HEK293 (cell line): ENCODE data around the gene GSN.

Source experiments
- CTCF ChIA-PET: fragments of 350-600 bp; formaldehyde crosslinking; extraction: SDS; loops from one replicate; lab custom pipeline; 2021; ENCODE audit warnings: antibody characterized with exemption; lab: Yijun Ruan, JAX
- POLR2A ChIA-PET: fragments of 300-600 bp; formaldehyde crosslinking; extraction: SDS; loops from one replicate; lab custom pipeline; 2020; ENCODE audit warnings: antibody characterized with exemption, inconsistent platforms; lab: Yijun Ruan, JAX
- H3K27ac ChIP-seq: fragments of 200-500 bp; sonication (Bioruptor generic); 2 replicates; pipeline ENCODE4 v1.5.1; 2014; ENCODE audit warnings: low read depth, low read length, control low read depth, inconsistent platforms; ENCODE audit errors: extremely low read depth
- H3K36me3 ChIP-seq, 2 experiments: fragments of 200-500 bp in 1 of 2; sonication (Bioruptor generic) in 1 of 2; 1 replicate in 1 of 2; 2 replicates in 1 of 2; pipeline ENCODE4 v1.5.1; 2014 to 2017; ENCODE audit warnings: inconsistent platforms in 2 of 2, low read length in 2 of 2; ENCODE audit not compliant: control insufficient read depth in 2 of 2, insufficient read depth in 1 of 2
- H3K4me1 ChIP-seq: fragments of 200-500 bp; sonication (Bioruptor generic); 2 replicates; pipeline ENCODE4 v1.5.1; 2014; ENCODE audit warnings: mild to moderate bottlenecking, low read length, inconsistent platforms; ENCODE audit not compliant: control insufficient read depth, insufficient read depth
- H3K4me3 ChIP-seq: 2 replicates; pipeline ENCODE4 v1.5.1; 2011; ENCODE audit warnings: low read depth, mild to moderate bottlenecking, control low read depth, low read length, moderate library complexity
- H3K9me3 ChIP-seq: fragments of 200-500 bp; sonication (Bioruptor generic); 2 replicates; pipeline ENCODE4 v1.5.1; 2014; ENCODE audit warnings: low read depth, low read length, inconsistent platforms; ENCODE audit not compliant: control insufficient read depth, insufficient read depth
- BCL11B ChIP-seq: fragments of 450-650 bp; formaldehyde crosslinking; IDR thresholded peaks from 2 replicates; pipeline ENCODE4 v1.5.1; 2016; ENCODE audit warnings: low read depth, missing biosample characterization, missing genetic modification characterization
- GFI1B ChIP-seq: fragments of 450-650 bp; formaldehyde crosslinking; IDR thresholded peaks from 2 replicates; pipeline ENCODE4 v1.5.1; 2016; ENCODE audit warnings: missing biosample characterization, missing genetic modification characterization
- GLI2 ChIP-seq: fragments of 450-650 bp; formaldehyde crosslinking; IDR thresholded peaks from 2 replicates; pipeline ENCODE4; 2017; ENCODE audit warnings: missing biosample characterization, missing genetic modification characterization, low read depth, borderline replicate concordance
- HOXC10 ChIP-seq: sonication (generic); formaldehyde crosslinking; IDR thresholded peaks from 2 replicates; pipeline ENCODE4 v1.8.1; 2023; ENCODE audit warnings: mild to moderate bottlenecking, missing genetic modification reagents
- HOXD13 ChIP-seq: sonication (generic); formaldehyde crosslinking; IDR thresholded peaks from 2 replicates; pipeline ENCODE4 v1.8.0; 2022; ENCODE audit warnings: missing genetic modification reagents, borderline replicate concordance
- ZBTB1 ChIP-seq: fragments of 450-650 bp; formaldehyde crosslinking; IDR thresholded peaks from 2 replicates; pipeline ENCODE4 v1.5.1; 2016; ENCODE audit warnings: missing biosample characterization, missing genetic modification characterization
- ZFHX2 ChIP-seq: fragments of 450-650 bp; formaldehyde crosslinking; conservative IDR thresholded peaks from 2 replicates; pipeline ENCODE4 v1.5.1; 2016; ENCODE audit warnings: missing biosample characterization, missing genetic modification characterization
- ZNF146 ChIP-seq: fragments of 450-650 bp; formaldehyde crosslinking; IDR thresholded peaks from 2 replicates; pipeline ENCODE4 v1.5.1; 2016; ENCODE audit warnings: missing biosample characterization, missing genetic modification characterization
- ZNF174 ChIP-seq: fragments of 450-650 bp; formaldehyde crosslinking; IDR thresholded peaks from 2 replicates; pipeline ENCODE4 v1.5.0; 2017; ENCODE audit warnings: missing biosample characterization, mild to moderate bottlenecking, missing genetic modification characterization
- ZNF175 ChIP-seq: fragments of 450-650 bp; formaldehyde crosslinking; IDR thresholded peaks from 2 replicates; pipeline ENCODE4 v1.5.1; 2016; ENCODE audit warnings: missing biosample characterization, missing genetic modification characterization
- ZNF223 ChIP-seq: fragments of 450-650 bp; formaldehyde crosslinking; IDR thresholded peaks from 2 replicates; pipeline ENCODE4 v1.5.1; 2016; ENCODE audit warnings: missing biosample characterization, missing genetic modification characterization
- ZNF239 ChIP-seq: fragments of 450-650 bp; formaldehyde crosslinking; IDR thresholded peaks from 2 replicates; pipeline ENCODE4 v1.5.1; 2016; ENCODE audit warnings: missing biosample characterization, missing genetic modification characterization
- ZNF266 ChIP-seq: fragments of 450-650 bp; formaldehyde crosslinking; IDR thresholded peaks from 2 replicates; pipeline ENCODE4 v1.5.1; 2016; ENCODE audit warnings: missing biosample characterization, missing genetic modification characterization, low read depth
- ZNF366 ChIP-seq: fragments of 450-650 bp; formaldehyde crosslinking; conservative IDR thresholded peaks from 2 replicates; pipeline ENCODE4 v1.5.1; 2016; ENCODE audit warnings: missing biosample characterization, missing genetic modification characterization
- ZNF548 ChIP-seq: fragments of 450-650 bp; formaldehyde crosslinking; IDR thresholded peaks from 2 replicates; pipeline ENCODE4 v1.5.1; 2016; ENCODE audit warnings: missing biosample characterization, missing genetic modification characterization
- ZNF558 ChIP-seq: fragments of 450-650 bp; formaldehyde crosslinking; IDR thresholded peaks from 2 replicates; pipeline ENCODE4 v1.5.1; 2016; ENCODE audit warnings: missing biosample characterization, missing genetic modification characterization
- ZNF596 ChIP-seq: fragments of 450-650 bp; IDR thresholded peaks from 2 replicates; pipeline ENCODE4 v1.5.0; 2018; ENCODE audit warnings: missing biosample characterization, mild to moderate bottlenecking, missing genetic modification characterization, moderate library complexity
- ZNF621 ChIP-seq: fragments of 450-650 bp; formaldehyde crosslinking; IDR thresholded peaks from 2 replicates; pipeline ENCODE4 v1.5.1; 2017; ENCODE audit warnings: missing biosample characterization, missing genetic modification characterization
- ZNF624 ChIP-seq: fragments of 450-650 bp; formaldehyde crosslinking; IDR thresholded peaks from 2 replicates; pipeline ENCODE4 v1.5.1; 2017; ENCODE audit warnings: missing biosample characterization, missing genetic modification characterization
- ZNF654 ChIP-seq: fragments of 450-650 bp; formaldehyde crosslinking; IDR thresholded peaks from 2 replicates; pipeline ENCODE4 v1.5.1; 2016; ENCODE audit warnings: low read depth, missing biosample characterization, missing genetic modification characterization
- ZNF830 ChIP-seq: fragments of 450-650 bp; IDR thresholded peaks from 2 replicates; pipeline ENCODE4 v1.5.0; 2018; ENCODE audit warnings: missing biosample characterization, missing genetic modification characterization, low read depth, mild to moderate bottlenecking, moderate library complexity
- ZNF837 ChIP-seq: fragments of 450-650 bp; formaldehyde crosslinking; IDR thresholded peaks from 2 replicates; pipeline ENCODE4 v1.5.1; 2016; ENCODE audit warnings: missing biosample characterization, missing genetic modification characterization
- TF ChIP-seq, protein P1 (sequence below): fragments of 450-650 bp; formaldehyde crosslinking; IDR thresholded peaks from 2 replicates; pipeline ENCODE4 v1.5.1; 2017; ENCODE audit warnings: missing biosample characterization, missing genetic modification characterization
- TF ChIP-seq, protein P2 (sequence below): fragments of 450-650 bp; formaldehyde crosslinking; IDR thresholded peaks from 2 replicates; pipeline ENCODE4 v1.5.1; 2016; ENCODE audit warnings: missing biosample characterization, missing genetic modification characterization, low read depth
- TF ChIP-seq, protein P3 (sequence below): fragments of 450-650 bp; formaldehyde crosslinking; IDR thresholded peaks from 2 replicates; pipeline ENCODE4 v1.5.1; 2017; ENCODE audit warnings: missing biosample characterization, missing genetic modification characterization
- TF ChIP-seq, protein P4 (sequence below): fragments of 450-650 bp; formaldehyde crosslinking; IDR thresholded peaks from 2 replicates; pipeline ENCODE4 v1.5.1; 2016; ENCODE audit warnings: missing biosample characterization, missing genetic modification characterization
- TF ChIP-seq, protein P5 (sequence below): sonication (generic); formaldehyde crosslinking; IDR thresholded peaks from 2 replicates; pipeline ENCODE4 v1.8.1; 2022; ENCODE audit warnings: mild to moderate bottlenecking, moderate library complexity, missing genetic modification reagents

GSN gene

DNA sequence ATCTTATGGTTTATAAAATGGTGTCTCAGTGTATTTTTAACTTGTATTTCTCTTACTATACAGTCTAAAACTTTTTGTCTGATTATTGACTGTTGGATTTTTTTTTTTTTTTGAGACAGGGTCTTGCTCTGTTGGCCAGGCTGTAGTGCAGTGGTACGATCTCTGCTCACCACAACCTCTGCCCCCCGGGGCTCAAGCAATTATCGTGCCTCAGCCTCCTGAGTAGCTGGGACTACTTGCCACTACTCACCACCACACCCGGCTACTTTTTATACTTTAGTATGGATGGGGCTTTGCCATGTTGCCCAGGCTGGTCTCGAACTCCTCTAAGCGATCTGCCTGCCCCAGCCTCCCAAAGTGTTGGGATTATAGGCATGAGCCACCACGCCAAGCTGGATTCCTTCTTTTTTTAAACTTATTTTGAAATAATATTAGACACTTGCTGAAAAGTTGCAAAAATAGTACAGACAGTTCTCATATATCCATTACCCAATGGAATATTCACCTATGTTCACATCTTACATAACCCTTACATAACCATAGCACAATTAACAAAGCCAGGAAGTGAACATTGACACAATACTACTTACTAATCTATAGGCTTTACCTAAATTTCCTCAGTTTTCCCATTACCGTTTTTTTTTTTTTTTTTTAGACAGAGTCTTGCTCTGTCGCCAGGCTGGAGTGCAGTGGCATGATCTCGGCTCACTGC, 54.9 kb downstream of the GSN start:
- Histone ChIP-seq H3K4me1 (no peaks in the 10 kb centered on the region), H3K36me3 (peaks cover 0 to 49% of the 10 kb centered on the region in 2 experiments; a peak in 1 of 3 replicates), H3K27ac (no peak overlapping the region), H3K9me3 (no peaks in the 10 kb centered on the region), H3K4me3 (no peak overlapping the region)
- TF ChIP-seq ZNF146 (tag by site-specific recombination) (no peak), ZBTB1 (tag by site-specific recombination) (no peak), ZNF548 (no peak), ZFHX2 (no peak), ZNF366 (no peak), ZNF175 (tag by site-specific recombination) (no peak), BCL11B (tag by site-specific recombination) (no peak), ZNF239 (tag by site-specific recombination) (no peak), ZNF830 (tag by site-specific recombination) (no peak), ZNF596 (no peak), GFI1B (tag by site-specific recombination) (no peak), HOXD13 (CRISPR knock-in tag) (no peak), ZNF621 (tag by site-specific recombination) (no peak), ZNF266 (no peak), ZNF558 (tag by site-specific recombination) (no peak)
- TF ChIP-seq, protein P1, sequence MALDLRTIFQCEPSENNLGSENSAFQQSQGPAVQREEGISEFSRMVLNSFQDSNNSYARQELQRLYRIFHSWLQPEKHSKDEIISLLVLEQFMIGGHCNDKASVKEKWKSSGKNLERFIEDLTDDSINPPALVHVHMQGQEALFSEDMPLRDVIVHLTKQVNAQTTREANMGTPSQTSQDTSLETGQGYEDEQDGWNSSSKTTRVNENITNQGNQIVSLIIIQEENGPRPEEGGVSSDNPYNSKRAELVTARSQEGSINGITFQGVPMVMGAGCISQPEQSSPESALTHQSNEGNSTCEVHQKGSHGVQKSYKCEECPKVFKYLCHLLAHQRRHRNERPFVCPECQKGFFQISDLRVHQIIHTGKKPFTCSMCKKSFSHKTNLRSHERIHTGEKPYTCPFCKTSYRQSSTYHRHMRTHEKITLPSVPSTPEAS: no peak
- TF ChIP-seq, protein P2, sequence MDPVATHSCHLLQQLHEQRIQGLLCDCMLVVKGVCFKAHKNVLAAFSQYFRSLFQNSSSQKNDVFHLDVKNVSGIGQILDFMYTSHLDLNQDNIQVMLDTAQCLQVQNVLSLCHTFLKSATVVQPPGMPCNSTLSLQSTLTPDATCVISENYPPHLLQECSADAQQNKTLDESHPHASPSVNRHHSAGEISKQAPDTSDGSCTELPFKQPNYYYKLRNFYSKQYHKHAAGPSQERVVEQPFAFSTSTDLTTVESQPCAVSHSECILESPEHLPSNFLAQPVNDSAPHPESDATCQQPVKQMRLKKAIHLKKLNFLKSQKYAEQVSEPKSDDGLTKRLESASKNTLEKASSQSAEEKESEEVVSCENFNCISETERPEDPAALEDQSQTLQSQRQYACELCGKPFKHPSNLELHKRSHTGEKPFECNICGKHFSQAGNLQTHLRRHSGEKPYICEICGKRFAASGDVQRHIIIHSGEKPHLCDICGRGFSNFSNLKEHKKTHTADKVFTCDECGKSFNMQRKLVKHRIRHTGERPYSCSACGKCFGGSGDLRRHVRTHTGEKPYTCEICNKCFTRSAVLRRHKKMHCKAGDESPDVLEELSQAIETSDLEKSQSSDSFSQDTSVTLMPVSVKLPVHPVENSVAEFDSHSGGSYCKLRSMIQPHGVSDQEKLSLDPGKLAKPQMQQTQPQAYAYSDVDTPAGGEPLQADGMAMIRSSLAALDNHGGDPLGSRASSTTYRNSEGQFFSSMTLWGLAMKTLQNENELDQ: no peak
- TF ChIP-seq, protein P3, sequence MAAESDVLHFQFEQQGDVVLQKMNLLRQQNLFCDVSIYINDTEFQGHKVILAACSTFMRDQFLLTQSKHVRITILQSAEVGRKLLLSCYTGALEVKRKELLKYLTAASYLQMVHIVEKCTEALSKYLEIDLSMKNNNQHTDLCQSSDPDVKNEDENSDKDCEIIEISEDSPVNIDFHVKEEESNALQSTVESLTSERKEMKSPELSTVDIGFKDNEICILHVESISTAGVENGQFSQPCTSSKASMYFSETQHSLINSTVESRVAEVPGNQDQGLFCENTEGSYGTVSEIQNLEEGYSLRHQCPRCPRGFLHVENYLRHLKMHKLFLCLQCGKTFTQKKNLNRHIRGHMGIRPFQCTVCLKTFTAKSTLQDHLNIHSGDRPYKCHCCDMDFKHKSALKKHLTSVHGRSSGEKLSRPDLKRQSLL (tag by site-specific recombination): no peak
- TF ChIP-seq, protein P4, sequence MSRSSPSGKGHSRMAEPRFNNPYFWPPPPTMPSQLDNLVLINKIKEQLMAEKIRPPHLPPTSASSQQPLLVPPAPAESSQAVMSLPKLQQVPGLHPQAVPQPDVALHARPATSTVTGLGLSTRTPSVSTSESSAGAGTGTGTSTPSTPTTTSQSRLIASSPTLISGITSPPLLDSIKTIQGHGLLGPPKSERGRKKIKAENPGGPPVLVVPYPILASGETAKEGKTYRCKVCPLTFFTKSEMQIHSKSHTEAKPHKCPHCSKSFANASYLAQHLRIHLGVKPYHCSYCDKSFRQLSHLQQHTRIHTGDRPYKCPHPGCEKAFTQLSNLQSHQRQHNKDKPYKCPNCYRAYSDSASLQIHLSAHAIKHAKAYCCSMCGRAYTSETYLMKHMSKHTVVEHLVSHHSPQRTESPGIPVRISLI (tag by site-specific recombination): no peak
- ChIA-PET CTCF (interaction anchor here (0.9 to 7.5 kb wide), 3 partner anchors 36 to 79 kb away, joined by 6 to 236 read pairs (median 42); no protein-coding TSS in a partner anchor), POLR2A (interaction anchor here (0.7 kb wide), 1 partner anchor 10 kb away, joined by 5 read pairs; no protein-coding TSS in a partner anchor)

DNA sequence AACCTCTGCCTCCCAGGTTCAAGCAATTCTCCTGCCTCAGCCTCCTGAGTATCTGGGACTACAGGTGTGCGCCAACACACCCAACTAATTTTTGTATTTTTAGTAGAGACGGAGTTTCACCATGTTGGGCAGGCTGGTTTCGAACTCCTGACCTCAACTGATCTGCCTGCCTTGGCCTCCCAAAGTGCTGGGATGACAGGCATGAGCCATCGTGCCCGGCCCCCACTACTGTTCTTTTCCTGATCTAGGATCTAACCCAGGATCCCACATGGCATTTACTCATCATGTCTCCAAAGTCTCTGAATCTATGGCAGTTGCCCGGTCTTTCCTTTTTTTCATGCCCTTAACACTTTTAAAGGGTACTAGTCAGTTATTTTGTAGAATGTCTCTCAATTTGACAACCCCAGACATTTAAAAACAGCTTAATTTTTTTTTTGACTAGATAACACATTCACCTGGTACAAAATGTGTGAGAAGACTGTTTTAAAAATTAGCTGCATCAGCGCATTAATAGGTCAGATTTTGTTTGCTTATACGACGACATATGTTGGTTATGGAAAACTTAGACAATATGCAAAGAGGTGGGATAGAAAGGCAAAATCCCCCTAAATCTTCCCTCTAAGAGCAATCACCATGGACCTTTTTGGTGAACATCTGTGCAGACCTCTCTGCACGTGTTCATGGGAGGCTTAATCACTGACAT, 55.6 kb downstream of the GSN start:
- ChIA-PET POLR2A (interaction anchor here (0.6 kb wide), 1 partner anchor 39 kb away, joined by 3 read pairs; no protein-coding TSS in a partner anchor), CTCF (interaction anchor here (0.9 kb wide), 1 partner anchor 77 kb away, joined by 6 read pairs; no protein-coding TSS in a partner anchor)
- Histone ChIP-seq H3K9me3 (no peaks in the 10 kb centered on the region), H3K4me3 (no peak overlapping the region), H3K36me3 (peaks cover 0 to 50% of the 10 kb centered on the region in 2 experiments; a peak in 1 of 3 replicates), H3K27ac (no peak overlapping the region), H3K4me1 (no peaks in the 10 kb centered on the region)
- no peak for TF ChIP-seq ZNF654 (tag by site-specific recombination)
- no peak for TF ChIP-seq ZNF837 (tag by site-specific recombination)
- TF ChIP-seq GLI2: no peak
- TF ChIP-seq ZNF624: no peak
- no peak for TF ChIP-seq HOXC10 (CRISPR knock-in tag)
- no peak for TF ChIP-seq ZNF223
- TF ChIP-seq, protein P5, sequence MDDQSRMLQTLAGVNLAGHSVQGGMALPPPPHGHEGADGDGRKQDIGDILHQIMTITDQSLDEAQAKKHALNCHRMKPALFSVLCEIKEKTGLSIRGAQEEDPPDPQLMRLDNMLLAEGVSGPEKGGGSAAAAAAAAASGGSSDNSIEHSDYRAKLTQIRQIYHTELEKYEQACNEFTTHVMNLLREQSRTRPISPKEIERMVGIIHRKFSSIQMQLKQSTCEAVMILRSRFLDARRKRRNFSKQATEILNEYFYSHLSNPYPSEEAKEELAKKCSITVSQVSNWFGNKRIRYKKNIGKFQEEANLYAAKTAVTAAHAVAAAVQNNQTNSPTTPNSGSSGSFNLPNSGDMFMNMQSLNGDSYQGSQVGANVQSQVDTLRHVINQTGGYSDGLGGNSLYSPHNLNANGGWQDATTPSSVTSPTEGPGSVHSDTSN (CRISPR knock-in tag): no peak
- TF ChIP-seq ZNF174 (tag by site-specific recombination): no peak
